Measurements from ENCODE around the gene PHF24.
A peak's percentile ranks its signal among the peaks of the same experiment; 100 is the strongest.

Gene PHF24

GRCh38 chr9:34982361-34982760, 24.3 kb downstream of the PHF24 start:
- no peak for DNase-seq

- DNase-seq = no peak
Observed at GRCh38 chr9:34983209-34983608, 25.1 kb downstream of the PHF24 start.

GRCh38 chr9:34984049-34984448, 26.0 kb downstream of the PHF24 start:
- DNase-seq = peak in 1 of 56 donors; percentile 15

- peak in 42 of 56 donors; percentile 11 to 83 (median 38) for DNase-seq
Observed at GRCh38 chr9:34985311-34985899, 27.3 kb downstream of the PHF24 start.

GRCh38 chr9:34986540-34987047, 28.5 kb downstream of the PHF24 start:
- peak in 48 of 56 donors; percentile 36 to 93 (median 71) for DNase-seq

- DNase-seq = peak in 23 of 56 donors; percentile 12 to 68 (median 30)
Observed at GRCh38 chr9:34987160-34987901, 29.2 kb downstream of the PHF24 start.

GRCh38 chr9:34988218-34989002, 30.3 kb downstream of the PHF24 start:
- DNase-seq = peak in 48 of 56 donors; percentile 19 to 85 (median 54)

- peak; percentile 96 to 100 (median 99) for DNase-seq
Observed at GRCh38 chr9:34989003-34989945, 31.2 kb downstream of the PHF24 start, which contains the start of gene DNAJB5. Gene DNAJB5, plus strand, starts transcription at chr9:34989745. Its CDS starts 886 bp downstream, at chr9:34990631.

GRCh38 chr9:34989946-34990635, 32.0 kb downstream of the PHF24 start:
- DNase-seq = peak in 37 of 56 donors; percentile 28 to 82 (median 56)

- peak in 1 of 56 donors; percentile 16 for DNase-seq
Observed at GRCh38 chr9:34990908-34991606, 33.0 kb downstream of the PHF24 start.

- DNase-seq = peak in 20 of 56 donors; percentile 14 to 58 (median 36)
Observed at GRCh38 chr9:34991607-34992375, 33.7 kb downstream of the PHF24 start.

GRCh38 chr9:34992376-34992951, 34.4 kb downstream of the PHF24 start:
- DNase-seq = peak in 30 of 56 donors; percentile 13 to 87 (median 43)

GRCh38 chr9:34993502-34994259, 35.6 kb downstream of the PHF24 start:
- DNase-seq = peak in 28 of 56 donors; percentile 14 to 69 (median 40)

GRCh38 chr9:34994260-34994899, 36.3 kb downstream of the PHF24 start:
- peak in 30 of 56 donors; percentile 9 to 71 (median 31) for DNase-seq

GRCh38 chr9:34994900-34995669, 37.0 kb downstream of the PHF24 start:
- DNase-seq = peak in 8 of 56 donors; percentile 12 to 31 (median 18)

GRCh38 chr9:34995670-34996060, 37.6 kb downstream of the PHF24 start:
- no peak for DNase-seq
